ENCODE data around the gene SPTB.

Gene SPTB

GRCh38 chr14:64831419-64831818 lies 48.3 kb downstream of the SPTB start:
- no peak for TF ChIP-seq NFRKB (IDR thresholded peaks at IDR 0.05)
- TF ChIP-seq TARDBP (IDR thresholded peaks at IDR 0.05), result no peak
- TF ChIP-seq CTBP1 (IDR thresholded peaks at IDR 0.05; ENCODE audit: borderline replicate concordance), result no peak
- TF ChIP-seq ELF4 (IDR thresholded peaks at IDR 0.05), result no peak
- no peak for TF ChIP-seq FOXA1 (IDR thresholded peaks at IDR 0.05)
- no peak for TF ChIP-seq SUZ12 (IDR thresholded peaks at IDR 0.05)
- no peak for TF ChIP-seq FOXK2 (IDR thresholded peaks at IDR 0.05)
- TF ChIP-seq HDGF (IDR thresholded peaks at IDR 0.05; ENCODE audit: borderline replicate concordance), result no peak
- TF ChIP-seq FOXM1 (IDR thresholded peaks at IDR 0.05; ENCODE audit: borderline replicate concordance), result no peak
- no peak for TF ChIP-seq SP1 (IDR thresholded peaks at IDR 0.05)
- TF ChIP-seq L3MBTL2 (conservative IDR thresholded peaks at IDR 0.05), result no peak
- TF ChIP-seq ZNF384 (IDR thresholded peaks at IDR 0.05), result no peak
- no peak for TF ChIP-seq PKNOX1 (IDR thresholded peaks at IDR 0.05)
- TF ChIP-seq LEF1 (IDR thresholded peaks at IDR 0.05; ENCODE audit: borderline replicate concordance), result no peak
- ChIA-PET CTCF (interaction anchor here (1.2 to 1.5 kb wide), 2 partner anchors 8 to 60 kb away, joined by 5 to 8 read pairs; no protein-coding TSS in a partner anchor), POLR2A (no interaction called here)
- DNase-seq (ENCODE audit: extremely low spot score), result no peak

- POLR2A ChIA-PET, result no interaction called here
- no peak for DNase-seq (ENCODE audit: extremely low spot score)
- no peak for TF ChIP-seq FOXM1 (IDR thresholded peaks at IDR 0.05; ENCODE audit: borderline replicate concordance)
- TF ChIP-seq ZNF384 (IDR thresholded peaks at IDR 0.05), result no peak
- TF ChIP-seq NFRKB (IDR thresholded peaks at IDR 0.05), result no peak
- TF ChIP-seq HDGF (IDR thresholded peaks at IDR 0.05; ENCODE audit: borderline replicate concordance), result no peak
- no peak for TF ChIP-seq PKNOX1 (IDR thresholded peaks at IDR 0.05)
- no peak for TF ChIP-seq FOXA1 (IDR thresholded peaks at IDR 0.05)
- CTCF ChIA-PET, result interaction anchor here (0.7 to 1.5 kb wide), 3 partner anchors 8 to 61 kb away, joined by 3 to 8 read pairs (median 5); no protein-coding TSS in a partner anchor
Observed at GRCh38 chr14:64830961-64831360, 48.7 kb downstream of the SPTB start.

GRCh38 chr14:64828071-64828470 lies 51.6 kb downstream of the SPTB start:
- no peak for DNase-seq (ENCODE audit: extremely low spot score)
- CTCF ChIA-PET, result interaction anchor here (0.7 to 2.6 kb wide), 2 partner anchors 13 to 64 kb away, joined by 5 to 11 read pairs; no protein-coding TSS in a partner anchor
- POLR2A ChIA-PET, result no interaction called here
- TF ChIP-seq PKNOX1 (IDR thresholded peaks at IDR 0.05) (no peak), SUZ12 (IDR thresholded peaks at IDR 0.05) (no peak), SP1 (IDR thresholded peaks at IDR 0.05) (no peak), TARDBP (IDR thresholded peaks at IDR 0.05) (no peak), LEF1 (IDR thresholded peaks at IDR 0.05; ENCODE audit: borderline replicate concordance) (no peak), HDGF (IDR thresholded peaks at IDR 0.05; ENCODE audit: borderline replicate concordance) (no peak)

DNA sequence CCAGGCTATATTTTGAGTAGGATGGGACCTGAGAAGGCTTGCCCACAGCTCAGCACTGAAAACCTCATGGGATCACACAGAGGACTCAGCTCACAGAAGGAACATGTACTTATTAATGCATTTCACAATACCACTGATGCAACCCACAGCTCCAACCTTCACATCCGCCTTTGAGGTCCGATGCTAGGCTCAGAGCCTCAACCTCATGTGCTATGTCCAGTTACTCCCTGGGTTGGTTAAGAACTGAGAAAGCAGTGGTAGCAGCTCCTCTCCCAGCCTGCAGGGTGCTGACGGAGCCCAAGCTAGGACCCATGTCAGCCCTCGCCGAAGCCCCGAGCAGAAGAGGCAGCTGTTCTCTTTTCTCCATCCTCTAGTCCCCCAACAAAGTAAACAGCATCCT lies 52.9 kb downstream of the SPTB start:
- TF ChIP-seq HDGF (IDR thresholded peaks at IDR 0.05; ENCODE audit: borderline replicate concordance), result no peak
- no peak for TF ChIP-seq LEF1 (IDR thresholded peaks at IDR 0.05; ENCODE audit: borderline replicate concordance)
- no peak for TF ChIP-seq SP1 (IDR thresholded peaks at IDR 0.05)
- ChIA-PET CTCF (interaction anchor here (2.6 kb wide), 1 partner anchor 65 kb away, joined by 11 read pairs; no protein-coding TSS in a partner anchor), POLR2A (interaction anchor here (0.9 kb wide), 1 partner anchor 88 kb away, joined by 3 read pairs; no protein-coding TSS in a partner anchor)
- DNase-seq (ENCODE audit: extremely low spot score), result no peak

GRCh38 chr14:64826333-64826732 lies 53.4 kb downstream of the SPTB start:
- TF ChIP-seq CTBP1 (IDR thresholded peaks at IDR 0.05; ENCODE audit: borderline replicate concordance) (no peak), FOXA1 (IDR thresholded peaks at IDR 0.05) (no peak), FOXM1 (IDR thresholded peaks at IDR 0.05; ENCODE audit: borderline replicate concordance) (no peak), SUZ12 (IDR thresholded peaks at IDR 0.05) (no peak), ELF4 (IDR thresholded peaks at IDR 0.05) (no peak), SP1 (IDR thresholded peaks at IDR 0.05) (no peak), PKNOX1 (IDR thresholded peaks at IDR 0.05) (no peak), FOXK2 (IDR thresholded peaks at IDR 0.05) (no peak), L3MBTL2 (conservative IDR thresholded peaks at IDR 0.05) (no peak), NFRKB (IDR thresholded peaks at IDR 0.05) (no peak), HDGF (IDR thresholded peaks at IDR 0.05; ENCODE audit: borderline replicate concordance) (no peak), ARNT (IDR thresholded peaks at IDR 0.05) (no peak)
- POLR2A ChIA-PET, result interaction anchor here (0.9 kb wide), 1 partner anchor 88 kb away, joined by 3 read pairs; no protein-coding TSS in a partner anchor
- CTCF ChIA-PET, result interaction anchor here (0.7 to 2.6 kb wide), 2 partner anchors 15 to 65 kb away, joined by 3 to 11 read pairs; no protein-coding TSS in a partner anchor
- DNase-seq (ENCODE audit: extremely low spot score), result no peak

- CTCF ChIA-PET, result no interaction called here
- TF ChIP-seq FOXA1 (IDR thresholded peaks at IDR 0.05) (no peak), FOXM1 (IDR thresholded peaks at IDR 0.05; ENCODE audit: borderline replicate concordance) (no peak), FOXK2 (IDR thresholded peaks at IDR 0.05) (no peak), SP1 (IDR thresholded peaks at IDR 0.05) (no peak), ARNT (IDR thresholded peaks at IDR 0.05) (no peak)
- no peak for DNase-seq (ENCODE audit: extremely low spot score)
- POLR2A ChIA-PET, result no interaction called here
Observed at GRCh38 chr14:64825509-64825908, 54.2 kb downstream of the SPTB start.
